HEK293 (cell line): ENCODE results near the gene MAIP1.

ENCODE experiments used
- KLF1 ChIP-seq: fragments of 450-650 bp; formaldehyde crosslinking; IDR thresholded peaks from 2 replicates; pipeline ENCODE4 v1.5.1; 2016; ENCODE audit warnings: missing biosample characterization, missing genetic modification characterization
- SCRT1 ChIP-seq: fragments of 450-650 bp; formaldehyde crosslinking; IDR thresholded peaks from 2 replicates; pipeline ENCODE4 v1.5.1; 2016; ENCODE audit warnings: missing biosample characterization, missing genetic modification characterization, borderline replicate concordance
- ZIC2 ChIP-seq: fragments of 450-650 bp; formaldehyde crosslinking; IDR thresholded peaks from 2 replicates; pipeline ENCODE4 v1.5.1; 2016; ENCODE audit warnings: missing biosample characterization, missing genetic modification characterization
- ZNF114 ChIP-seq: fragments of 450-650 bp; formaldehyde crosslinking; IDR thresholded peaks from 2 replicates; pipeline ENCODE4 v1.5.0; 2017; ENCODE audit warnings: missing biosample characterization, missing genetic modification characterization
- ZNF274 ChIP-seq, 2 experiments: fragments of 200-500 bp in 1 of 2; fragments of 450-650 bp in 1 of 2; sonication (Bioruptor generic) in 1 of 2; formaldehyde crosslinking in 1 of 2; IDR thresholded peaks; 2 replicates each; pipeline versions ENCODE4 v1.5.1 to v1.6.1; 2014 to 2016; ENCODE audit warnings: borderline replicate concordance in 1 of 2, inconsistent platforms in 1 of 2, low read length in 1 of 2, missing biosample characterization in 1 of 2, missing genetic modification characterization in 1 of 2
- ZNF670 ChIP-seq: fragments of 450-650 bp; formaldehyde crosslinking; IDR thresholded peaks from 2 replicates; pipeline ENCODE4 v1.5.1; 2016; ENCODE audit warnings: missing biosample characterization, missing genetic modification characterization, low read depth
- ZSCAN30 ChIP-seq: fragments of 450-650 bp; IDR thresholded peaks from 2 replicates; pipeline ENCODE4 v1.5.1; 2018; ENCODE audit warnings: missing biosample characterization, mild to moderate bottlenecking, missing genetic modification characterization, moderate library complexity
- TF ChIP-seq, protein P1 (sequence below): fragments of 450-650 bp; formaldehyde crosslinking; IDR thresholded peaks from 2 replicates; pipeline ENCODE4 v1.5.1; 2016; ENCODE audit warnings: missing biosample characterization, missing genetic modification characterization
- TF ChIP-seq, protein P2 (sequence below): fragments of 450-650 bp; formaldehyde crosslinking; IDR thresholded peaks from 2 replicates; pipeline ENCODE4 v1.5.1; 2017; ENCODE audit warnings: missing biosample characterization, missing genetic modification characterization
- TF ChIP-seq, protein P3 (sequence below): sonication (generic); formaldehyde crosslinking; IDR thresholded peaks from 2 replicates; pipeline ENCODE4 v1.8.1; 2022; ENCODE audit warnings: mild to moderate bottlenecking, moderate library complexity, missing genetic modification reagents
- TF ChIP-seq, protein P4 (sequence below): fragments of 450-650 bp; formaldehyde crosslinking; IDR thresholded peaks from 2 replicates; pipeline ENCODE4 v1.5.1; 2016; ENCODE audit warnings: missing biosample characterization, missing genetic modification characterization, borderline replicate concordance

DNA sequence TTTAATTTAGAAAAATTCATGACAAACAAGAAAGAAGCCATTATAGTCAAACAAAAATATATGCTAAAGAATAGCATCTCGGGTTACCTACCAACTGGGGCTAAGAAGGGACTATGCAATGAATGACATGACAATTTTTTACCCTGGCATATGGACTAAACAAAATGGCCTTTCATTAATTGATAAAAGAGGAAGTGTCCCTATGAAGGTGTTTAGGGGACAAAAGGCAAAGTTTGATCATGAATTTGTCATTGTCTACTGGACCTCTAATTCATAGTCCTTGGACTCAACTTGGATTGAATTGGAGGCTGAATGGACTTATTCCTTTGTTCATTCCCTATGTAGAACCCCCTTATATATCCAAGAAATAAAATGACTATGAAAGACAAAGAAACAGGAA, 12.7 kb downstream of the MAIP1 start:
- TF ChIP-seq ZNF670 (tag by site-specific recombination): no peak
- TF ChIP-seq, protein P1, sequence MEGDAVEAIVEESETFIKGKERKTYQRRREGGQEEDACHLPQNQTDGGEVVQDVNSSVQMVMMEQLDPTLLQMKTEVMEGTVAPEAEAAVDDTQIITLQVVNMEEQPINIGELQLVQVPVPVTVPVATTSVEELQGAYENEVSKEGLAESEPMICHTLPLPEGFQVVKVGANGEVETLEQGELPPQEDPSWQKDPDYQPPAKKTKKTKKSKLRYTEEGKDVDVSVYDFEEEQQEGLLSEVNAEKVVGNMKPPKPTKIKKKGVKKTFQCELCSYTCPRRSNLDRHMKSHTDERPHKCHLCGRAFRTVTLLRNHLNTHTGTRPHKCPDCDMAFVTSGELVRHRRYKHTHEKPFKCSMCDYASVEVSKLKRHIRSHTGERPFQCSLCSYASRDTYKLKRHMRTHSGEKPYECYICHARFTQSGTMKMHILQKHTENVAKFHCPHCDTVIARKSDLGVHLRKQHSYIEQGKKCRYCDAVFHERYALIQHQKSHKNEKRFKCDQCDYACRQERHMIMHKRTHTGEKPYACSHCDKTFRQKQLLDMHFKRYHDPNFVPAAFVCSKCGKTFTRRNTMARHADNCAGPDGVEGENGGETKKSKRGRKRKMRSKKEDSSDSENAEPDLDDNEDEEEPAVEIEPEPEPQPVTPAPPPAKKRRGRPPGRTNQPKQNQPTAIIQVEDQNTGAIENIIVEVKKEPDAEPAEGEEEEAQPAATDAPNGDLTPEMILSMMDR (tag by site-specific recombination): no peak
- no peak for TF ChIP-seq KLF1 (tag by site-specific recombination)
- TF ChIP-seq, protein P2, sequence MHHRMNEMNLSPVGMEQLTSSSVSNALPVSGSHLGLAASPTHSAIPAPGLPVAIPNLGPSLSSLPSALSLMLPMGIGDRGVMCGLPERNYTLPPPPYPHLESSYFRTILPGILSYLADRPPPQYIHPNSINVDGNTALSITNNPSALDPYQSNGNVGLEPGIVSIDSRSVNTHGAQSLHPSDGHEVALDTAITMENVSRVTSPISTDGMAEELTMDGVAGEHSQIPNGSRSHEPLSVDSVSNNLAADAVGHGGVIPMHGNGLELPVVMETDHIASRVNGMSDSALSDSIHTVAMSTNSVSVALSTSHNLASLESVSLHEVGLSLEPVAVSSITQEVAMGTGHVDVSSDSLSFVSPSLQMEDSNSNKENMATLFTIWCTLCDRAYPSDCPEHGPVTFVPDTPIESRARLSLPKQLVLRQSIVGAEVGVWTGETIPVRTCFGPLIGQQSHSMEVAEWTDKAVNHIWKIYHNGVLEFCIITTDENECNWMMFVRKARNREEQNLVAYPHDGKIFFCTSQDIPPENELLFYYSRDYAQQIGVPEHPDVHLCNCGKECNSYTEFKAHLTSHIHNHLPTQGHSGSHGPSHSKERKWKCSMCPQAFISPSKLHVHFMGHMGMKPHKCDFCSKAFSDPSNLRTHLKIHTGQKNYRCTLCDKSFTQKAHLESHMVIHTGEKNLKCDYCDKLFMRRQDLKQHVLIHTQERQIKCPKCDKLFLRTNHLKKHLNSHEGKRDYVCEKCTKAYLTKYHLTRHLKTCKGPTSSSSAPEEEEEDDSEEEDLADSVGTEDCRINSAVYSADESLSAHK: no peak
- TF ChIP-seq ZSCAN30: no peak
- TF ChIP-seq SCRT1 (tag by site-specific recombination): no peak
- no peak for TF ChIP-seq ZIC2 (tag by site-specific recombination)
- TF ChIP-seq ZNF274 (IDR thresholded peaks at IDR 0.05; ENCODE audit: low read length): no peak
- TF ChIP-seq ZNF274 (tag by site-specific recombination; IDR thresholded peaks at IDR 0.05; ENCODE audit: borderline replicate concordance): no peak
- TF ChIP-seq, protein P3, sequence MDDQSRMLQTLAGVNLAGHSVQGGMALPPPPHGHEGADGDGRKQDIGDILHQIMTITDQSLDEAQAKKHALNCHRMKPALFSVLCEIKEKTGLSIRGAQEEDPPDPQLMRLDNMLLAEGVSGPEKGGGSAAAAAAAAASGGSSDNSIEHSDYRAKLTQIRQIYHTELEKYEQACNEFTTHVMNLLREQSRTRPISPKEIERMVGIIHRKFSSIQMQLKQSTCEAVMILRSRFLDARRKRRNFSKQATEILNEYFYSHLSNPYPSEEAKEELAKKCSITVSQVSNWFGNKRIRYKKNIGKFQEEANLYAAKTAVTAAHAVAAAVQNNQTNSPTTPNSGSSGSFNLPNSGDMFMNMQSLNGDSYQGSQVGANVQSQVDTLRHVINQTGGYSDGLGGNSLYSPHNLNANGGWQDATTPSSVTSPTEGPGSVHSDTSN: no peak
- TF ChIP-seq ZNF114 (tag by site-specific recombination): no peak
- TF ChIP-seq, protein P4, sequence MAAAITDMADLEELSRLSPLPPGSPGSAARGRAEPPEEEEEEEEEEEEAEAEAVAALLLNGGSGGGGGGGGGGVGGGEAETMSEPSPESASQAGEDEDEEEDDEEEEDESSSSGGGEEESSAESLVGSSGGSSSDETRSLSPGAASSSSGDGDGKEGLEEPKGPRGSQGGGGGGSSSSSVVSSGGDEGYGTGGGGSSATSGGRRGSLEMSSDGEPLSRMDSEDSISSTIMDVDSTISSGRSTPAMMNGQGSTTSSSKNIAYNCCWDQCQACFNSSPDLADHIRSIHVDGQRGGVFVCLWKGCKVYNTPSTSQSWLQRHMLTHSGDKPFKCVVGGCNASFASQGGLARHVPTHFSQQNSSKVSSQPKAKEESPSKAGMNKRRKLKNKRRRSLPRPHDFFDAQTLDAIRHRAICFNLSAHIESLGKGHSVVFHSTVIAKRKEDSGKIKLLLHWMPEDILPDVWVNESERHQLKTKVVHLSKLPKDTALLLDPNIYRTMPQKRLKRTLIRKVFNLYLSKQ (tag by site-specific recombination): no peak
